ENCODE measurements around the gene RNF138. TPM values are rescaled to one million over a fixed set of nuclear protein-coding genes. Genes with fewer than 3 reads are reported as not detected.

The RNF138 gene
- total RNA-seq, 2 donors from 2014 or later = 45.2 to 59.6 TPM

GRCh38 chr18:32049393-32050171 is 42.1 kb upstream of the RNF138 start:
- WGBS, 2 experiments (ENCODE audit: insufficient coverage in 1 of 2, insufficient read length in 1 of 2) = 92% methylated on average over 3 of the region's 3 CpGs; no CpG with 5 or more reads in 1 of the 2 experiments
- peak overlapping the region; percentile 28 for H3K27ac Mint-ChIP-seq
- H3K27me3 Mint-ChIP-seq (ENCODE audit: insufficient read depth) = no peaks in the 10 kb centered on the region
- Histone ChIP-seq H3K9me3 (ENCODE audit: control insufficient read depth, low read length) (peaks cover 3% of the 10 kb centered on the region), H3K9ac (ENCODE audit: extremely low read depth, low read length, poor library complexity, severe bottlenecking) (no peak overlapping the region), H3K36me3 (ENCODE audit: control insufficient read depth, insufficient read depth, low read length) (peaks cover 87% of the 10 kb centered on the region), H3K27me3 (ENCODE audit: control insufficient read depth, insufficient read depth, low read length, poor library complexity, severe bottlenecking) (no peaks in the 10 kb centered on the region), H3K4me3 (ENCODE audit: low read length) (no peak overlapping the region), H3K4me1 (ENCODE audit: control insufficient read depth, insufficient read depth, low read length) (no peaks in the 10 kb centered on the region), H3K27ac (ENCODE audit: low read depth, low read length) (no peak overlapping the region)
- no peaks in the 10 kb centered on the region for H3K9me3 Mint-ChIP-seq
- peaks cover 5% of the 10 kb centered on the region for H3K4me1 Mint-ChIP-seq
- H3K36me3 Mint-ChIP-seq (ENCODE audit: low read depth) = peaks cover 54% of the 10 kb centered on the region
- no peak overlapping the region for H3K4me3 Mint-ChIP-seq
- DNase-seq = no peak
- TF ChIP-seq CTCF (conservative IDR thresholded peaks at IDR 0.05) = no peak

- Mint-ChIP-seq H3K4me3 (no peak overlapping the region), H3K4me1 (peaks cover 14% of the 10 kb centered on the region), H3K27me3 (ENCODE audit: insufficient read depth) (no peaks in the 10 kb centered on the region), H3K9me3 (no peaks in the 10 kb centered on the region), H3K27ac (no peak overlapping the region), H3K36me3 (ENCODE audit: low read depth) (peaks cover 57% of the 10 kb centered on the region)
- Histone ChIP-seq H3K4me3 (ENCODE audit: low read length) (no peak overlapping the region), H3K27ac (ENCODE audit: low read depth, low read length) (no peak overlapping the region), H3K9ac (ENCODE audit: extremely low read depth, low read length, poor library complexity, severe bottlenecking) (no peak overlapping the region), H3K27me3 (ENCODE audit: control insufficient read depth, insufficient read depth, low read length, poor library complexity, severe bottlenecking) (no peaks in the 10 kb centered on the region), H3K36me3 (ENCODE audit: control insufficient read depth, insufficient read depth, low read length) (peaks cover 79% of the 10 kb centered on the region), H3K9me3 (ENCODE audit: control insufficient read depth, low read length) (peaks cover 4% of the 10 kb centered on the region), H3K4me1 (ENCODE audit: control insufficient read depth, insufficient read depth, low read length) (no peaks in the 10 kb centered on the region)
- DNase-seq = no peak
- no peak for TF ChIP-seq CTCF (conservative IDR thresholded peaks at IDR 0.05)
- WGBS, 2 experiments (ENCODE audit: insufficient coverage in 1 of 2, insufficient read length in 1 of 2) = 93% methylated on average over 2 of the region's 3 CpGs; no CpG with 5 or more reads in 1 of the 2 experiments
Observed at GRCh38 chr18:32056613-32057358, 34.9 kb upstream of the RNF138 start.

GRCh38 chr18:32057624-32058165 is 34.0 kb upstream of the RNF138 start:
- no peaks in the 10 kb centered on the region for H3K27me3 Mint-ChIP-seq (ENCODE audit: insufficient read depth)
- Histone ChIP-seq H3K27me3 (ENCODE audit: control insufficient read depth, insufficient read depth, low read length, poor library complexity, severe bottlenecking) (no peaks in the 10 kb centered on the region), H3K36me3 (ENCODE audit: control insufficient read depth, insufficient read depth, low read length) (peaks cover 80% of the 10 kb centered on the region), H3K9me3 (ENCODE audit: control insufficient read depth, low read length) (peaks cover 4% of the 10 kb centered on the region), H3K4me1 (ENCODE audit: control insufficient read depth, insufficient read depth, low read length) (no peaks in the 10 kb centered on the region), H3K9ac (ENCODE audit: extremely low read depth, low read length, poor library complexity, severe bottlenecking) (no peak overlapping the region), H3K4me3 (ENCODE audit: low read length) (no peak overlapping the region), H3K27ac (ENCODE audit: low read depth, low read length) (no peak overlapping the region)
- H3K9me3 Mint-ChIP-seq = no peaks in the 10 kb centered on the region
- TF ChIP-seq CTCF (conservative IDR thresholded peaks at IDR 0.05) = no peak
- peak; percentile 76 for DNase-seq
- H3K36me3 Mint-ChIP-seq (ENCODE audit: low read depth) = peaks cover 52% of the 10 kb centered on the region
- WGBS, 2 experiments (ENCODE audit: insufficient coverage in 1 of 2, insufficient read length in 1 of 2) = 64 to 80% methylated on average over 1 to 7 of the region's 7 CpGs
- no peak overlapping the region for H3K4me3 Mint-ChIP-seq
- H3K27ac Mint-ChIP-seq = no peak overlapping the region
- H3K4me1 Mint-ChIP-seq = peaks cover 14% of the 10 kb centered on the region

All from endodermal cell (in vitro differentiated cells).